SK-N-SH treated with all-trans-retinoic acid at 6 μM for 48 hours (cell line): ENCODE data around the gene LTK.
A peak's percentile ranks its signal among the peaks of the same experiment; 100 is the strongest.

Experiments
- ATAC-seq: fragments of 200-7000 bp; cut with Tn5 transposase; 3 replicates; pipeline ENCODE4 v1.9.1; 2020; ENCODE audit warnings: mild to moderate bottlenecking, moderate library complexity
- ARNTL ChIP-seq: fragments of 450-650 bp; formaldehyde crosslinking; IDR thresholded peaks from 2 replicates; pipeline ENCODE4 v1.5.0; 2020; ENCODE audit warnings: low read depth, mild to moderate bottlenecking, moderate library complexity, borderline replicate concordance
- BACH2 ChIP-seq: fragments of 250-450 bp; sonication (Bioruptor Pico); IDR thresholded peaks from 2 replicates; pipeline ENCODE4 v1.9.0; 2021; ENCODE audit warnings: mild to moderate bottlenecking, borderline replicate concordance
- ESRRG ChIP-seq: fragments of 250-450 bp; sonication (Bioruptor Pico); IDR thresholded peaks from 2 replicates; pipeline ENCODE4 v1.6.1; 2021; ENCODE audit warnings: mild to moderate bottlenecking
- GLIS3 ChIP-seq: fragments of 250-450 bp; sonication (Bioruptor Pico); IDR thresholded peaks from 2 replicates; pipeline ENCODE4 v1.5.0; 2020; ENCODE audit warnings: mild to moderate bottlenecking, moderate library complexity
- PPARA ChIP-seq: fragments of 250-450 bp; sonication (Bioruptor Pico); IDR thresholded peaks from 2 replicates; pipeline ENCODE4 v1.5.0; 2020; ENCODE audit warnings: mild to moderate bottlenecking, borderline replicate concordance
- TCF4 ChIP-seq: fragments of 250-450 bp; sonication (Bioruptor Pico); IDR thresholded peaks from 2 replicates; pipeline ENCODE4 v1.8.0; 2021; ENCODE audit warnings: mild to moderate bottlenecking, moderate library complexity, borderline replicate concordance
- TOX ChIP-seq: fragments of 250-450 bp; sonication (Bioruptor Pico); IDR thresholded peaks from 2 replicates; pipeline ENCODE4 v1.8.0; 2021; ENCODE audit warnings: mild to moderate bottlenecking, moderate library complexity, borderline replicate concordance
- ZC3H10 ChIP-seq: fragments of 250-450 bp; sonication (Bioruptor Pico); IDR thresholded peaks from 2 replicates; pipeline ENCODE4 v1.5.1; 2021; ENCODE audit warnings: mild to moderate bottlenecking, moderate library complexity
- ZFP3 ChIP-seq: fragments of 250-450 bp; sonication (Bioruptor Pico); IDR thresholded peaks from 2 replicates; pipeline ENCODE4 v1.5.0; 2020; ENCODE audit warnings: mild to moderate bottlenecking, moderate library complexity
- ZFP30 ChIP-seq: fragments of 450-650 bp; formaldehyde crosslinking; IDR thresholded peaks from 2 replicates; pipeline ENCODE4 v1.5.0; 2022; ENCODE audit warnings: mild to moderate bottlenecking, moderate library complexity
- ZNF565 ChIP-seq: fragments of 450-650 bp; formaldehyde crosslinking; conservative IDR thresholded peaks from 2 replicates; pipeline ENCODE4 v1.5.0; 2020; ENCODE audit warnings: low read depth, mild to moderate bottlenecking, moderate library complexity
- ZNF70 ChIP-seq: fragments of 450-650 bp; formaldehyde crosslinking; IDR thresholded peaks from 2 replicates; pipeline ENCODE4 v1.5.0; 2020; ENCODE audit warnings: mild to moderate bottlenecking, moderate library complexity
- ZNF8 ChIP-seq: fragments of 450-650 bp; formaldehyde crosslinking; IDR thresholded peaks from 2 replicates; pipeline ENCODE4 v1.5.0; 2020; ENCODE audit warnings: mild to moderate bottlenecking, moderate library complexity
- TF ChIP-seq, protein P1 (sequence below): fragments of 250-450 bp; sonication (Bioruptor Pico); IDR thresholded peaks from 2 replicates; pipeline ENCODE4 v1.5.0; 2020; ENCODE audit warnings: mild to moderate bottlenecking, moderate library complexity
- TF ChIP-seq, protein P2 (sequence below): fragments of 250-450 bp; sonication (Bioruptor Pico); IDR thresholded peaks from 2 replicates; pipeline ENCODE4 v1.8.0; 2020; ENCODE audit warnings: mild to moderate bottlenecking, moderate library complexity, borderline replicate concordance
- TF ChIP-seq, protein P3 (sequence below): fragments of 250-450 bp; sonication (Bioruptor Pico); IDR thresholded peaks from 2 replicates; pipeline ENCODE4 v1.5.1; 2021; ENCODE audit warnings: mild to moderate bottlenecking, moderate library complexity

LTK gene

DNA sequence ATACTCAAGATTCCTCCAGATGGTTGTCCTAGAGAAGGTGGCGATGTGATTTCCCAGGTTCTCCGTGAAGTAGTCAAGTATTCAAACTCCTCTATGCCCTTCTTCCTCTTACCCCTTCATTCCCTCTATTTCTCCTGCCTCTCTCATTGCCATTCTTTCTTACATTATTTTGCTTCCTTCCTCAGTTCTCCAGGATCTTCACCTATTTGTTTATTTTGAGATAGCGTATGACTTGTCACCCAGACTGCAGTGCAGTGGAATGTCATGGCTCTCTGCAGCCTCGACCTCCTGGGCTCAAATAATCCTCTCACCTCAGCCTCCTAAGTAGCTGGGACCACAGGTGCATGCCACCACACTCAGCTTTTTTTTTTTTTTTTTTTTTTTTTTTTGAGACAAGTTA lies 21.7 kb downstream of the LTK start:
- ATAC-seq: no peak
- TF ChIP-seq, protein P1, sequence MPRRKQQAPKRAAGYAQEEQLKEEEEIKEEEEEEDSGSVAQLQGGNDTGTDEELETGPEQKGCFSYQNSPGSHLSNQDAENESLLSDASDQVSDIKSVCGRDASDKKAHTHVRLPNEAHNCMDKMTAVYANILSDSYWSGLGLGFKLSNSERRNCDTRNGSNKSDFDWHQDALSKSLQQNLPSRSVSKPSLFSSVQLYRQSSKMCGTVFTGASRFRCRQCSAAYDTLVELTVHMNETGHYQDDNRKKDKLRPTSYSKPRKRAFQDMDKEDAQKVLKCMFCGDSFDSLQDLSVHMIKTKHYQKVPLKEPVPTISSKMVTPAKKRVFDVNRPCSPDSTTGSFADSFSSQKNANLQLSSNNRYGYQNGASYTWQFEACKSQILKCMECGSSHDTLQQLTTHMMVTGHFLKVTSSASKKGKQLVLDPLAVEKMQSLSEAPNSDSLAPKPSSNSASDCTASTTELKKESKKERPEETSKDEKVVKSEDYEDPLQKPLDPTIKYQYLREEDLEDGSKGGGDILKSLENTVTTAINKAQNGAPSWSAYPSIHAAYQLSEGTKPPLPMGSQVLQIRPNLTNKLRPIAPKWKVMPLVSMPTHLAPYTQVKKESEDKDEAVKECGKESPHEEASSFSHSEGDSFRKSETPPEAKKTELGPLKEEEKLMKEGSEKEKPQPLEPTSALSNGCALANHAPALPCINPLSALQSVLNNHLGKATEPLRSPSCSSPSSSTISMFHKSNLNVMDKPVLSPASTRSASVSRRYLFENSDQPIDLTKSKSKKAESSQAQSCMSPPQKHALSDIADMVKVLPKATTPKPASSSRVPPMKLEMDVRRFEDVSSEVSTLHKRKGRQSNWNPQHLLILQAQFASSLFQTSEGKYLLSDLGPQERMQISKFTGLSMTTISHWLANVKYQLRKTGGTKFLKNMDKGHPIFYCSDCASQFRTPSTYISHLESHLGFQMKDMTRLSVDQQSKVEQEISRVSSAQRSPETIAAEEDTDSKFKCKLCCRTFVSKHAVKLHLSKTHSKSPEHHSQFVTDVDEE (CRISPR knock-in tag): no peak
- TF ChIP-seq ZNF70 (CRISPR knock-in tag): no peak
- TF ChIP-seq ZFP3: no peak
- no peak for TF ChIP-seq BACH2 (CRISPR knock-in tag)
- TF ChIP-seq ARNTL (CRISPR knock-in tag): no peak

DNA sequence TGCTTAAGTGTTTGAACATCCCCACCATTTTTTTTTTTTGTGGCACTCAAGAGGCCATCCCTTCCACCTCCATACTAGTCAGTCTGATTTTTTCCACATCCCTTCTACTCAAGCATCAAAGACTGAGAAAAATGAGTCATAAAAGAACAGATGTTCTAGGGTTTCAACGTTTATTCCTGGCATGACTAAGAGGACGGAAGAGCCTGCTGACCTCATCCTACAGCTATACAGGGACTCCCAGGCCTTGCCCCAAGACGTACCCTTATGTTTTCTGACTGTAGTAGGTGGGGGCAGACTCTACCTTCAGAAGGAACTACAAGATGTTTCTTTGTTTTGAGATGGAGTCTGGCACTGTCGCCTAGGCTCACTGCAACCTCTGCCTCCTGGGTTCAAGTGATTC lies 23.3 kb downstream of the LTK start:
- no peak for TF ChIP-seq ZFP30 (CRISPR knock-in tag)
- TF ChIP-seq ZNF565 (CRISPR knock-in tag): no peak
- no peak; the same call in 1 of the 2 replicates for TF ChIP-seq ZNF8
- no peak for TF ChIP-seq TOX
- TF ChIP-seq, protein P1 (CRISPR knock-in tag): no peak
- no peak for TF ChIP-seq ZC3H10 (CRISPR knock-in tag)
- TF ChIP-seq ESRRG: no peak
- TF ChIP-seq ZNF70 (CRISPR knock-in tag): no peak
- TF ChIP-seq, all 23 proteins: peak for 0
- peak; percentile 62 for ATAC-seq

DNA sequence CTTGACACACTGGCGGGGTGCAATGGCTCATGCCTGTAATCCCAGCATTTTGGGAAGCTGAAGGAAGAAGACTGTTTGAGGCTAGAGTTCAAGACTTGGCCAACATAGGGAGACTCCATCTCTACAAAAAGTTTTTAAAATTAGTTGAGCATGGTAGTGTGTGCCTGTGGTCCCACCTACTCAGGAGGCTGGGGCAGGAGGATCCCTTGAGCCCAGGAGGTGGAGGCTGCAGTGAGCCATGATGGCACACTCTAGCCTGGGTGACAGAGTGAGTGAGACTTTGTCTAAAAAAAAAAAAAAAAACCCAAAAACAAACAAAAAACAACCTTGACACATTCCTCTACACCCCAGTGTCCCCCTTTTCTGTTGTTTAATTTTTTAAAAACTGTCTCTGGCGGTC lies 24.0 kb downstream of the LTK start:
- no peak for ATAC-seq
- no peak for TF ChIP-seq GLIS3 (CRISPR knock-in tag)
- TF ChIP-seq BACH2 (CRISPR knock-in tag): no peak
- no peak for TF ChIP-seq TCF4 (CRISPR knock-in tag)
- no peak for TF ChIP-seq ZNF565 (CRISPR knock-in tag)
- no peak for TF ChIP-seq ZFP3
- TF ChIP-seq, protein P2, sequence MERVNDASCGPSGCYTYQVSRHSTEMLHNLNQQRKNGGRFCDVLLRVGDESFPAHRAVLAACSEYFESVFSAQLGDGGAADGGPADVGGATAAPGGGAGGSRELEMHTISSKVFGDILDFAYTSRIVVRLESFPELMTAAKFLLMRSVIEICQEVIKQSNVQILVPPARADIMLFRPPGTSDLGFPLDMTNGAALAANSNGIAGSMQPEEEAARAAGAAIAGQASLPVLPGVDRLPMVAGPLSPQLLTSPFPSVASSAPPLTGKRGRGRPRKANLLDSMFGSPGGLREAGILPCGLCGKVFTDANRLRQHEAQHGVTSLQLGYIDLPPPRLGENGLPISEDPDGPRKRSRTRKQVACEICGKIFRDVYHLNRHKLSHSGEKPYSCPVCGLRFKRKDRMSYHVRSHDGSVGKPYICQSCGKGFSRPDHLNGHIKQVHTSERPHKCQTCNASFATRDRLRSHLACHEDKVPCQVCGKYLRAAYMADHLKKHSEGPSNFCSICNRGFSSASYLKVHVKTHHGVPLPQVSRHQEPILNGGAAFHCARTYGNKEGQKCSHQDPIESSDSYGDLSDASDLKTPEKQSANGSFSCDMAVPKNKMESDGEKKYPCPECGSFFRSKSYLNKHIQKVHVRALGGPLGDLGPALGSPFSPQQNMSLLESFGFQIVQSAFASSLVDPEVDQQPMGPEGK (CRISPR knock-in tag): no peak

DNA sequence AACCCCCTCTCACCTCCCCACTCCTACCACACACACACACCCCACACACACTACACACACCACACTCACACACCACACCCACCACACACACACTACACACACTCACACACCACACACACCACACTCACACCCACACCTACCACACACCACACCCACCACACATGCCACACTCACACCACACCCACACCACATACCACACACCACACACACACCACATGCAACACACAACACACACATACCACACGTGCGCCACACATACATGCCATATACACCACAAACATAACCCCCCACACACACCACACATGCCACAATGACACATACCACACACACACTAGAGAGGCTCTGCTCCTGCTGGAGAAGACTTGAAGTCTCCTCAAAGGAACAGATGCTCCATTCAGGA lies 25.8 kb downstream of the LTK start:
- ATAC-seq: no peak
- no peak for TF ChIP-seq PPARA (CRISPR knock-in tag)
- TF ChIP-seq GLIS3 (CRISPR knock-in tag): no peak
- TF ChIP-seq, protein P3, sequence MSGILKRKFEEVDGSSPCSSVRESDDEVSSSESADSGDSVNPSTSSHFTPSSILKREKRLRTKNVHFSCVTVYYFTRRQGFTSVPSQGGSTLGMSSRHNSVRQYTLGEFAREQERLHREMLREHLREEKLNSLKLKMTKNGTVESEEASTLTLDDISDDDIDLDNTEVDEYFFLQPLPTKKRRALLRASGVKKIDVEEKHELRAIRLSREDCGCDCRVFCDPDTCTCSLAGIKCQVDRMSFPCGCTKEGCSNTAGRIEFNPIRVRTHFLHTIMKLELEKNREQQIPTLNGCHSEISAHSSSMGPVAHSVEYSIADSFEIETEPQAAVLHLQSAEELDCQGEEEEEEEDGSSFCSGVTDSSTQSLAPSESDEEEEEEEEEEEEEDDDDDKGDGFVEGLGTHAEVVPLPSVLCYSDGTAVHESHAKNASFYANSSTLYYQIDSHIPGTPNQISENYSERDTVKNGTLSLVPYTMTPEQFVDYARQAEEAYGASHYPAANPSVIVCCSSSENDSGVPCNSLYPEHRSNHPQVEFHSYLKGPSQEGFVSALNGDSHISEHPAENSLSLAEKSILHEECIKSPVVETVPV: no peak
- TF ChIP-seq, protein P1 (CRISPR knock-in tag): no peak
- no peak for TF ChIP-seq ZNF565 (CRISPR knock-in tag)
- TF ChIP-seq, all 23 proteins: peak for 0
